Body of pancreas (tissue), 4 donors: ENCODE measurements around the gene A3GALT2. TPM values are rescaled to one million over a fixed set of nuclear protein-coding genes. Genes with fewer than 3 reads are reported as not detected.

ENCODE experiments used
- ATAC-seq: fragments of 150-250 bp; one replicate; pipeline ENCODE4 v1.9.1; 2016
- DNase-seq, 4 donors: peaks; one replicate each; pipeline ENCODE4 v3.0.0-alpha.2; 2019
- H3K27ac ChIP-seq, 4 donors: fragments of 200-600 bp; sonication (generic); 1 replicate in 3 of 4; 2 replicates in 1 of 4; pipeline versions ENCODE4 v1.5.1 to v1.6.1; 2016 to 2019; ENCODE audit warnings: mild to moderate bottlenecking in 1 of 4, mixed read lengths in 1 of 4, moderate library complexity in 1 of 4
- H3K27me3 ChIP-seq, 2 donors: fragments of 200-600 bp; sonication (generic); one replicate each; pipeline ENCODE4 v1.6.0; 2016; ENCODE audit warnings: mild to moderate bottlenecking in 1 of 2
- H3K36me3 ChIP-seq, 2 donors: fragments of 200-600 bp; sonication (generic); replicated peaks in 1 of 2; 2 replicates each; pipeline ENCODE4 v1.5.1; 2016; ENCODE audit warnings: low read depth in 2 of 2; ENCODE audit not compliant: insufficient read depth in 1 of 2
- H3K4me1 ChIP-seq: fragments of 200-600 bp; sonication (generic); one replicate; pipeline ENCODE4 v1.6.0; 2016
- H3K4me3 ChIP-seq, 2 donors: fragments of 200-600 bp; sonication (generic); 1 replicate in 1 of 2; 2 replicates in 1 of 2; pipeline ENCODE4 v1.5.1; 2016 to 2019
- H3K9me3 ChIP-seq, 3 donors: fragments of 200-600 bp; sonication (generic); 1 replicate in 2 of 3; 2 replicates in 1 of 3; pipeline ENCODE4 v1.5.1; 2016
- POLR2A ChIP-seq, 3 donors: fragments of 450-650 bp; IDR thresholded peaks; one replicate each; pipeline ENCODE4 v1.6.1; 2016; ENCODE audit warnings: antibody characterized with exemption in 3 of 3, mild to moderate bottlenecking in 2 of 3
- WGBS, 2 donors: methylation state at CpG; one replicate each; pipeline ENCODE4 v1.1.5; 2017; 5-methylcytosine and 5-hydroxymethylcytosine counted together
- intact Hi-C: fragments of 100-400 bp; cut with DNase I; formaldehyde crosslinking; loops from one replicate; pipeline ENCODE4 v1.15.1; 2023
- total RNA-seq, 2 donors: library from RNA; depleted of rRNA; stranded (reverse); fragments of >200 nt; gene quantifications; one replicate each; pipeline ENCODE4 v1.1.0, GENCODE V29; 2016
- TF ChIP-seq, protein P1 (sequence below), 7 experiments: fragments of 450-650 bp in 4 of 7; fragments of 200-600 bp in 3 of 7; sonication (generic) in 3 of 7; IDR thresholded peaks; one replicate each; pipeline ENCODE4 v1.5.1; 2016 to 2019; ENCODE audit warnings: antibody characterized with exemption in 7 of 7

A3GALT2 gene
- total RNA-seq, 2 donors from 2014 or later: not detected

DNA sequence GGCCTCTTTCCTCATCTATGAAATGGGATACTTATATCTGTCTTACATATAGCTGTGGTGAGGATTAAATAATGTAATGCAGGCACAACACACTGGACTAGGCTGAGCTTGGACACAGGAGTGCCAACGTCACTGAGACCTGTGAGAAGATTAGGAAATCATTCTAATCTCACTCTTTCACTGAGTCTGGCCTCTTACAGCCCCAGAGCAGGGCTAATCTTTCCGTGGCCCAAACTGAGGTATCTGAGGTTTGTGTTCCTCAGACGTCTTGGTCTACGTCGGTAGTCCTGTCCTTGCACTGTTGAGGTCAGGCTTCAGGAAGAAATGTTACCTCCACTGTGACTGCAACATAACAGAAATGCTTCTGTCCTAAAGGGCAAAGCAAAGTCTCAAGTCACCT is 22.6 kb upstream of the A3GALT2 start:
- Histone ChIP-seq H3K27ac (peak overlapping the region in 3 of 4 donors; percentile 43 to 92 (median 86)), H3K4me1 (peaks cover 98% of the 10 kb centered on the region), H3K36me3 (no peaks in the 10 kb centered on the region), H3K27me3 (no peaks in the 10 kb centered on the region), H3K9me3 (no peaks in the 10 kb centered on the region), H3K4me3 (no peak overlapping the region)
- intact Hi-C loops: no loop called here
- TF ChIP-seq, protein P1, sequence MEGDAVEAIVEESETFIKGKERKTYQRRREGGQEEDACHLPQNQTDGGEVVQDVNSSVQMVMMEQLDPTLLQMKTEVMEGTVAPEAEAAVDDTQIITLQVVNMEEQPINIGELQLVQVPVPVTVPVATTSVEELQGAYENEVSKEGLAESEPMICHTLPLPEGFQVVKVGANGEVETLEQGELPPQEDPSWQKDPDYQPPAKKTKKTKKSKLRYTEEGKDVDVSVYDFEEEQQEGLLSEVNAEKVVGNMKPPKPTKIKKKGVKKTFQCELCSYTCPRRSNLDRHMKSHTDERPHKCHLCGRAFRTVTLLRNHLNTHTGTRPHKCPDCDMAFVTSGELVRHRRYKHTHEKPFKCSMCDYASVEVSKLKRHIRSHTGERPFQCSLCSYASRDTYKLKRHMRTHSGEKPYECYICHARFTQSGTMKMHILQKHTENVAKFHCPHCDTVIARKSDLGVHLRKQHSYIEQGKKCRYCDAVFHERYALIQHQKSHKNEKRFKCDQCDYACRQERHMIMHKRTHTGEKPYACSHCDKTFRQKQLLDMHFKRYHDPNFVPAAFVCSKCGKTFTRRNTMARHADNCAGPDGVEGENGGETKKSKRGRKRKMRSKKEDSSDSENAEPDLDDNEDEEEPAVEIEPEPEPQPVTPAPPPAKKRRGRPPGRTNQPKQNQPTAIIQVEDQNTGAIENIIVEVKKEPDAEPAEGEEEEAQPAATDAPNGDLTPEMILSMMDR (IDR thresholded peaks at IDR 0.05): no peak
- TF ChIP-seq POLR2A (IDR thresholded peaks at IDR 0.05): no peak
- ATAC-seq: no peak
- DNase-seq: no peak
- 10 to 17% methylated on average over 5 of the region's 5 CpGs for WGBS, 2 donors

DNA sequence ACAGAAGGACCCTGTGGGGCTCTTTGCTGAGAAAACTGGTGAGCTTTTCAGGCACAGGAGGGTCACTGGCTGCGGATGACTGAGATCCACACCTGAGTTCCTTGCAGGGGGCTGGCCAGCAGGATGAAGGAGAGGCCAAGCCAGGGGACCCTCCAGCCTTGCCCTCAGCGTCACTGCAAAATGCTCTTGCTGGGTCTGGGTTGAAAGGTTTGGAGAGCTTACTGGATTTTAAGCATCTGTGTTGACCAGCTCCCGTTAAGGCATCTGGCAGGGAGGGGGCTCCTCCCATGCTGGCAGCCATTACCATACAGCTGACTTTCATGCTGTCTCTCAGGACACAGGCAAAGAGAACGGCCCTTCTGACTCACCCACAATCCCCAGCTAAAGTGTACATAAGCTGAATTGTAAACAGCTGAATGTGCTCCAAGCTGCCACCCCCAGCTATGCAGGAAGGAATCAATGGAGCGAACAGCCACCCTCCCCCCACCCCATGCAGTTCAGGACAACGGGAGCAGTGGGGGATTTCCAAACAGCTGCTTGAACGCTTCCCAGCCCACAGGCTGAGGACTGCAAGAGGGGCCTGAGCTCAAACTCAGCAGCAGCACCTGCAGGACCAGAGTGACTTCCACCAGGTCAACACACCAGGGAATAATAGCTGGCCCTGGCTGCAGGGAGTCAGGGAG is 21.3 kb upstream of the A3GALT2 start:
- Histone ChIP-seq H3K27me3 (no peaks in the 10 kb centered on the region), H3K36me3 (no peaks in the 10 kb centered on the region), H3K27ac (peak overlapping the region; percentile 80 to 92 (median 86)), H3K4me3 (no peak overlapping the region), H3K9me3 (no peaks in the 10 kb centered on the region), H3K4me1 (peaks cover 98% of the 10 kb centered on the region)
- DNase-seq (peak; percentile 78 to 95 (median 92)), ATAC-seq (peak; percentile 82)
- intact Hi-C loops: no loop called here
- 12 to 22% methylated on average over 4 to 7 of the region's 7 CpGs for WGBS, 2 donors
- TF ChIP-seq, protein P1 (IDR thresholded peaks at IDR 0.05): peak in 3 of 7 experiments; percentile 4 to 26 (median 14)
- peak in 2 of 3 donors; percentile 10 to 17 for TF ChIP-seq POLR2A (IDR thresholded peaks at IDR 0.05)

DNA sequence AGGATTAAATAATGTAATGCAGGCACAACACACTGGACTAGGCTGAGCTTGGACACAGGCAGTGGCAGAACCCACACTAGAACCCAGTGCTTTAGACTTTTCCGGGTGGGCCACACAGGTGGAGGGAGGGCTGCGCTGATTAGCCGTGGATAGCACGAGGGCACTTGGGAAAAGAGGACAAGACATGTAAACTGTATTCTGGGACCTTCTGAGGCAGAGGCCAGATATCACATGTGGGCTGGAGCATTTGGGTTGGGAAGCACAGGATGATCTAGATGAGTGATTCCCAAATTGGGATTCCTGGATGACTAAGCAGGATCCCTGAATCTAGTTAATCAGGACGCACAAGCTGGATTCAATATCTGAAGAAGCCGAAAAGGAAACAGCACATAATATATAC is 20.3 kb upstream of the A3GALT2 start:
- no peak for DNase-seq
- intact Hi-C loops: no loop called here
- H3K4me3 ChIP-seq: no peak overlapping the region
- TF ChIP-seq, protein P1 (IDR thresholded peaks at IDR 0.05): no peak
- no peaks in the 10 kb centered on the region for H3K36me3 ChIP-seq
- H3K27me3 ChIP-seq: no peaks in the 10 kb centered on the region
- H3K4me1 ChIP-seq: peaks cover 98% of the 10 kb centered on the region
- 63 to 78% methylated on average over 6 of the region's 6 CpGs for WGBS, 2 donors
- no peaks in the 10 kb centered on the region for H3K9me3 ChIP-seq
- peak overlapping the region; percentile 23 to 92 (median 83) for H3K27ac ChIP-seq
- ATAC-seq: no peak

DNA sequence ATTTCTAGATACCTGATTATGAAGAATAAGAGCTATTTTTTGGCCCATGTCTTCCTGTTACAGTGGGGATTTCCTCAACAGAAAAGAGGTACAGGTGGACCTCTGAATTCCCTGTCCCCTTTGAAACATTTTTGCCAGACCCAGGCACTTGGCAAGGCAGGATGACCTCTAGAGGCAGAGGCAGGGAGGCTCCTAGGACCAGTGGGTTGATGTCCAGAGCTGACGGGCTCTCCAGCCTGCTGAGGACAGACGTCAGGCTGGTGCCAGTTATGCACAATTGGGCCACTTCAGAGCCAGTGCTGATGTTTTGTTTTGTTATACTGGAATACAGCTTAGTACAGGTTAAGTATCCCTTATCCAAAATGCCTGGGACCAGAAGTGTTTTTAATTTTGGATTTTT is 18.5 kb upstream of the A3GALT2 start:
- 36 to 43% methylated on average over 2 of the region's 2 CpGs for WGBS, 2 donors
- ATAC-seq: no peak
- H3K9me3 ChIP-seq: no peaks in the 10 kb centered on the region
- TF ChIP-seq, protein P1 (IDR thresholded peaks at IDR 0.05): peak in 1 of 7 experiments; percentile 9
- TF ChIP-seq POLR2A (IDR thresholded peaks at IDR 0.05): no peak
- no peaks in the 10 kb centered on the region for H3K27me3 ChIP-seq
- no peak overlapping the region for H3K4me3 ChIP-seq
- intact Hi-C loops: no loop called here
- DNase-seq: peak in 1 of 4 donors; percentile 45
- H3K27ac ChIP-seq: peak overlapping the region; percentile 80 to 92 (median 87)
- H3K4me1 ChIP-seq: peaks cover 98% of the 10 kb centered on the region
- H3K36me3 ChIP-seq: no peaks in the 10 kb centered on the region
